ENCODE results near the gene NUDT3.

- TF ChIP-seq, protein P1, sequence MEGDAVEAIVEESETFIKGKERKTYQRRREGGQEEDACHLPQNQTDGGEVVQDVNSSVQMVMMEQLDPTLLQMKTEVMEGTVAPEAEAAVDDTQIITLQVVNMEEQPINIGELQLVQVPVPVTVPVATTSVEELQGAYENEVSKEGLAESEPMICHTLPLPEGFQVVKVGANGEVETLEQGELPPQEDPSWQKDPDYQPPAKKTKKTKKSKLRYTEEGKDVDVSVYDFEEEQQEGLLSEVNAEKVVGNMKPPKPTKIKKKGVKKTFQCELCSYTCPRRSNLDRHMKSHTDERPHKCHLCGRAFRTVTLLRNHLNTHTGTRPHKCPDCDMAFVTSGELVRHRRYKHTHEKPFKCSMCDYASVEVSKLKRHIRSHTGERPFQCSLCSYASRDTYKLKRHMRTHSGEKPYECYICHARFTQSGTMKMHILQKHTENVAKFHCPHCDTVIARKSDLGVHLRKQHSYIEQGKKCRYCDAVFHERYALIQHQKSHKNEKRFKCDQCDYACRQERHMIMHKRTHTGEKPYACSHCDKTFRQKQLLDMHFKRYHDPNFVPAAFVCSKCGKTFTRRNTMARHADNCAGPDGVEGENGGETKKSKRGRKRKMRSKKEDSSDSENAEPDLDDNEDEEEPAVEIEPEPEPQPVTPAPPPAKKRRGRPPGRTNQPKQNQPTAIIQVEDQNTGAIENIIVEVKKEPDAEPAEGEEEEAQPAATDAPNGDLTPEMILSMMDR (IDR thresholded peaks at IDR 0.05), result no peak
- TF ChIP-seq POLR2A (IDR thresholded peaks at IDR 0.05) (no peak), EP300 (IDR thresholded peaks at IDR 0.05) (no peak), POLR2AphosphoS5 (IDR thresholded peaks at IDR 0.05) (no peak)
These were observed 107.7 kb downstream of the NUDT3 start for GRCh38 chr6:34284563-34285447.
